IPS DF 6.9 (cell line): ENCODE data around the gene CDK3.
"Not testable (repeated sequence)": the region's sequence is repeated elsewhere in the genome, so short reads cannot be mapped to it uniquely, and the experiment has no call there.

ENCODE experiments used
- DNase-seq: peaks from one replicate; pipeline ENCODE4 v3.0.0-alpha.2; 2013; ENCODE audit warnings: low read depth, low spot score
- H3K27ac ChIP-seq: one replicate; pipeline ENCODE4 v1.5.1; 2013; ENCODE audit warnings: low read length, control low read depth
- H3K27me3 ChIP-seq: 2 replicates; pipeline ENCODE4 v1.6.1; 2013; ENCODE audit warnings: mild to moderate bottlenecking, low read length; ENCODE audit not compliant: control insufficient read depth, insufficient read depth
- H3K36me3 ChIP-seq: 2 replicates; pipeline ENCODE4 v1.6.1; 2013; ENCODE audit warnings: low read length; ENCODE audit not compliant: control insufficient read depth, insufficient read depth
- H3K4me1 ChIP-seq: 2 replicates; pipeline ENCODE4 v1.6.1; 2013; ENCODE audit warnings: low read length; ENCODE audit not compliant: control insufficient read depth, insufficient read depth
- H3K4me3 ChIP-seq: 2 replicates; pipeline ENCODE4 v1.5.1; 2013; ENCODE audit warnings: mild to moderate bottlenecking, low read length
- H3K9me3 ChIP-seq: 2 replicates; pipeline ENCODE4 v1.6.1; 2013; ENCODE audit warnings: low read length, inconsistent platforms; ENCODE audit not compliant: control insufficient read depth, insufficient read depth
- WGBS: extraction: QIAGEN DNeasy Blood & Tissue Kit; methylation state at CpG from one replicate; pipeline ENCODE4 v1.1.7; 2013; ENCODE audit warnings: mixed read lengths, missing lambda C conversion rate; ENCODE audit not compliant: insufficient read length, insufficient coverage; 5-methylcytosine and 5-hydroxymethylcytosine counted together

Gene CDK3

DNA sequence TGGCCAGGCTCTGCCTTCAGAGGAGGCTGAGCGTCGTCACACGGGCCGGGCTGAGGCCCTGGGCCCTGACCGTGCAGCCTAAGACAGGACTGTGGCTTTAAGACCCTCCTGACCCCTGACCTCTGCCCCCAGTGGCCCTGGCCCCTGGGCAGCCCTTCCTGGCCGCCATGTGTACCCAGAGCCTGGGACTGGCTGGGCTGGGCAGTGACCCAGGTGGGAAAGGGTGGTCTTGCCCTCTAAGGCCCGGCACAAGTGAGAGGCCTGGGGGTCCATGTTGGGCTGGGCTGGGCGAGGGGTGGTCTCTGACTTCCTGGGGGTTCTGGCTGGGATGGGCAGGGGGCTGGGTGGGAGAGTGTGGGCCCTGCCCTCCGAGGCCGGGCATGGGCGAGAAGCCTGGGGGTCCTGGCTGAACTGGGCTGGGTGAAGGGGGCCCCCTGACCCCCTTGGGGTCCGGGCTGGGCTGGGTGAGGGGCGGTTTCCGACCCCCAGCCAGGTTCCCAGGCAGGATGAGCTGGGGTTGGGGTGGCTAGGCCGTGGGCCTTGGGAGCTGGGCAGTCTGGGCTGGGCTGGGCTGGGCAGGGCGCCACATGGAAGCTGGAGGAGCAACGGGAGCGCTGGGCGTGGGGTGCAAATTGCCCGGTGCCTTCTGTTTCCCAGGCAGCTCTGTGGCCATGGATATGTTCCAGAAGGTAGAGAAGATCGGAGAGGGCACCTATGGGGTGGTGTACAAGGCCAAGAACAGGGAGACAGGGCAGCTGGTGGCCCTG, at the start of gene CDK3:
TSS of gene CDK3 (plus strand) at position 101 of the 767 bp plus-strand sequence. CDS start at position 672, 571 bp downstream.
- Histone ChIP-seq H3K4me3 (no peak within 1 kb of the TSS), H3K27me3 (no peaks in the 10 kb centered on the region), H3K36me3 (no peaks in the 10 kb centered on the region; the same call in 1 of the 2 replicates), H3K27ac (no peak within 1 kb of the TSS), H3K9me3 (no peaks in the 10 kb centered on the region), H3K4me1 (peaks cover 3% of the 10 kb centered on the region; the same call in 1 of the 2 replicates)
- no peak for DNase-seq
- WGBS: no CpG with 5 or more reads among the region's 21 CpGs

DNA sequence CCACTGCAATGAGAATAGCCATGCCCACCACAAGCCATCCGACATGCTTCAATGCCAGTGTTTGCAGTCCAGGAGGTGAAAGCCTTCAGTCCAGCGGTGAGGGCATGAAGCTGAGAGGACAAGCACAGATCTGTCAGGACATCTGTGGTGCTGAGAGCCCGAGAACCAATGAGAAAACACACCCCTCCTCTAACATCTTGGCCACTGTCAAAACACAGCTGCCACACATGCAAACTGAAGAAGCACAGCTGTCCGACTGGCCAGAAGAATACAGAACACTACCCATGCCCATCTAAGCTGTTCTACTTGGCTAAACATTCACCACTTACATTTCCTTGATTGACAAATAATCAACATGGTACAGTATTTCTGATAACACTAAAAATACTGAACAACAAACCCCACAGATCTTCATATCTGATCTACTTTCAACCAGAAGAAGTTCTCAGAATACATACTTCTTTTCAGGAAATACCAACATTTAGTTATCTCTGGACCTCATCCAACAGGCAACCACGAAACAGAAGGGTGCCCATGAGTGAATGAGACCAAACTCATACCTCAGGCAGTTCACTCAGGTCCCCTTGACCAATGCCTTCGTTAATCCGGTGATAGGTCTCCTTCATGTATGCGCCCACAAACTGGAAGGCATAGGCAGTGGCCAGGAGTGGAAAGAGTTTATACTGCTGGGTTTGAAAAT, 49.6 kb upstream of the CDK3 start:
- no peak for DNase-seq
- Histone ChIP-seq H3K9me3 (no peaks in the 10 kb centered on the region), H3K27me3 (no peaks in the 10 kb centered on the region), H3K4me3 (no peak overlapping the region), H3K27ac (no peak overlapping the region), H3K4me1 (no peaks in the 10 kb centered on the region), H3K36me3 (peaks cover 25% of the 10 kb centered on the region)
- no CpG with 5 or more reads among the region's 8 CpGs for WGBS

DNA sequence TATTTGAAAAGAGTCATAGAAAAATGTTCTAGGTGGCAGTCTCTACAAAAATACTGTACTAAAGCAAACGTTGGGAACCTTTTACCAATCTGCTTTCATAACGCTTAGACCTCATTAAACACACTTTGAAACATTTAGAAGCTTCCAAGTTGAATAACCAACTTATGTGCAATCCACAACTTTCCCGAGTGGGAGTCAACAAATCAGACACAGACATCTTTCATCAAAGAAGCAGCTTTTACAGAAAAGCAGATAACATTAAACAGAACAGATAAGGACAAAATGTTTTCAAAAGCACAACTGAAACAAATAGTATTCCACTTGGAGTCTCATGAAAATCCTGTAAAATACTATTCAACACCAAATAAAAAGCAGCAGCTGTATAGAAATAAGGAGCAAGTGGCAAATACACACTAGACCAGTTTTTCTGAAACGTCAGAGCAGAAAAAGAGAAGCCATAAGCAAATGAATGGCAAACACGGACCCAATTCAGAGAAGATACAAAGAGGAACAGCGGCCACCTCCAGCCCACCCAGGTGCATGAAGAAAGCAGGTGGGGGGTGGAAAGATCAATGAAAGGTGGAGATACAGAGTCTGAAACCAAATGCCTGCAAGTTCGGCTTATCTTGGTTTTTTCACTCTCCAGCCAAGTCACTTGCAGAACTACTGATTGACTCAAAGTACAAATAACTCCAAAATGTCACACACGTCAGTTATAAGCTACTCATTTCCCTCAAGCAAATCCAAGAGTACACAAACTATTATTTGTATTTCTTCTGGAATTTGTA, 41.4 kb upstream of the CDK3 start:
- Histone ChIP-seq H3K27me3 (0 out of 2 replicates have a peak, but pooled peaks cover 1% of the 10 kb centered on the region), H3K36me3 (no peaks in the 10 kb centered on the region; the same call in 1 of the 2 replicates), H3K27ac (no peak overlapping the region), H3K9me3 (no peaks in the 10 kb centered on the region), H3K4me3 (no peak overlapping the region), H3K4me1 (peaks cover 4% of the 10 kb centered on the region)
- WGBS: no CpG with 5 or more reads among the region's 8 CpGs
- no peak for DNase-seq

DNA sequence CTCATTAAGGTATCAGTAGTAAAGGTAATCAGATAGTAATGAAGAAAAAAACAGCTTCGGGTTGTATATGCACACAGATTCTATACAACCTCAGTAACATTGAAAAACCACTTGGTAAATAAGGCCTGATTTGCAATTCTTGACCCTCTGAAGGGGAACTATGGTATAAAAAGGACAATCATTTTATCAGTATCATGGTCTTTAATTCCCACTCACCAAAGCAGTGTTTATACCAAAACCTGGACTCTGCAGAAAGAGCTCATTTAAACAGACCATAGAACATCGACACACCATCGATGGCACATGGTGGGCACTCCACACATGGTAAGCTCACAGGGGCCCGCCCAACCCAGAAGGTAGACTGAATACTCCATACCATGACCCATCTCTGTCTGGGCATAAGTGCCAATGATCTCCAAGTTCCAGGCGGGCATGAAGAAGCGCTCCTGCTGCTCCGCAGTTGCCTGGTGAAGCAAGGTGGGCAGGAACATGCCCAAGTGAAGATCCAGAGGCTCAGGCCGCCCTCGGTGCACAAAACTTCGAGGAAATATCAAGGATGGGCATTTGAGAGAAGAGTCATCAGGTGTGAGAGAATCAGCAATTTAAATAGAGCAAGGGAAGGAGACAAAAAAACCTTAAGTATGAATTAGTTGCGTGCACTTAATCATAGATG, 40.7 kb upstream of the CDK3 start:
- Histone ChIP-seq H3K4me3 (no peak overlapping the region), H3K36me3 (no peaks in the 10 kb centered on the region; the same call in 1 of the 2 replicates), H3K27me3 (0 out of 2 replicates have a peak, but pooled peaks cover 1% of the 10 kb centered on the region), H3K9me3 (no peaks in the 10 kb centered on the region), H3K4me1 (peaks cover 4% of the 10 kb centered on the region), H3K27ac (no peak overlapping the region)
- WGBS: no CpG with 5 or more reads among the region's 11 CpGs
- DNase-seq: no peak

DNA sequence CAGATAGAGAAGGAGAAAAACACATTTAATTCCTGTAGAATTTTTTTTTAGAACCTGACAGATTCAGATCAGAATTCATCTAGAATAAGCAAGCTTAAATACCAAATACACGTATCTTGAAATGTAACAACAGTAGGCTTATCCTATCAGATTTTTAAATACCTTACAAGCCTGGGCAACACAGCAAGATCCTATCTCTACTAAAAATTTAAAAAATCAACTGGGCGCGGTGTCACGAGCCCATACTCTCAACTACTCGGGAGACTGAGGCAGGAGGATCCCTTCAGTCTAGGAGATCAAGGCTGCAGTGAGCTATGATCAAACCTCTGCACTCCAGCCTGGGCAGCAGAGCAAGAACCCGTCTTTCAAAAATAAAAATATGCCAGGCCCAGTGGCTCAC, 35.2 kb upstream of the CDK3 start:
- Histone ChIP-seq H3K27me3 (no peaks in the 10 kb centered on the region), H3K27ac (no peak overlapping the region), H3K9me3 (no peaks in the 10 kb centered on the region), H3K36me3 (no peaks in the 10 kb centered on the region), H3K4me1 (no peaks in the 10 kb centered on the region), H3K4me3 (no peak overlapping the region)
- no CpG with 5 or more reads among the region's 6 CpGs for WGBS
- DNase-seq: no peak

DNA sequence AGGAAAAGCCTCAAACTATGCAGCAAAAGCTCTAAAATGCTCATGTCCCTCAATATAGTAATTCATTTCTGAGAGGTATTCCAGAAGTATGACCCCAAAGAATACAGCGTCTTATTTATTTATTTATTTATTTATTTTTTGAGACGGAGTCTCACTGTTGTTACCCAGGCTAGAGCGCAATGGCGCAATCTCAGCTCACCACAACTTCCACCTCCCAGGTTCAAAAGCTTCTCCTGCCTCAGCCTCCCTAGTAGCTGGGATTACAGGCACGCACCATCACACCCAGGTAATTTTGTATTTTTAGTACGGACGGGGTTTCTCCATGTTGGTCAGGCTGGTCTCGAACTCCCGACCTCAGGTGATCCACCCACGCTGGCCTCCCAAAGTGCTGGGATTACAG, 31.6 kb upstream of the CDK3 start:
- WGBS: no CpG with 5 or more reads among the region's 10 CpGs
- DNase-seq, H3K36me3 ChIP-seq, H3K9me3 ChIP-seq, H3K4me1 ChIP-seq, H3K27ac ChIP-seq, H3K4me3 ChIP-seq, H3K27me3 ChIP-seq: not testable (repeated sequence)

DNA sequence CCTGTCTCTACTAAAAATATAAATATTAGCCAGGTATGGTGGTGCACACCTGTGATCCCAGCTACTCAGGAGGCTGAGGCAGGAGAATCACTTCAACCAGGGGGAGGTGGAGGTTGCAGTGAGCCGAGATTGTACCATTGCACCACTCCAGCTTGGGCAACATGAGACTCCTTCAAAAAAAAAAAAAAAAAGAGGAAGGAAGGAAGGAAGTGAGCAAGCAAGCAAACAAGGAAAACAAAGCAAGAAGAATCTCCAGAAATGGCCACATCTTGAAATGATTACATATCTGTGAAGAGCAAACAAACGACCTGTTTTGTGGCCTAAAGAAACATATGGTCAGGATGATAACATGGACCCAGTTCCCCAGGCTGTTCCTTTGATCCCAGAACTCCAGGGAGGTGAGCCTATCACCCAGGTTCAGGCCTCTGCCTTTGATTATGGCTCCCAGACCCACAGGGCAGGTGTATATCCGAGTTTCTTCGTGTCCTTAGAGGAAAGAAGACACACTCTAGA, 30.6 kb upstream of the CDK3 start:
- Histone ChIP-seq H3K4me3 (no peak overlapping the region), H3K27ac (no peak overlapping the region), H3K4me1 (no peaks in the 10 kb centered on the region), H3K36me3 (no peaks in the 10 kb centered on the region), H3K9me3 (no peaks in the 10 kb centered on the region), H3K27me3 (no peaks in the 10 kb centered on the region)
- WGBS: no CpG with 5 or more reads among the region's 4 CpGs
- no peak for DNase-seq

DNA sequence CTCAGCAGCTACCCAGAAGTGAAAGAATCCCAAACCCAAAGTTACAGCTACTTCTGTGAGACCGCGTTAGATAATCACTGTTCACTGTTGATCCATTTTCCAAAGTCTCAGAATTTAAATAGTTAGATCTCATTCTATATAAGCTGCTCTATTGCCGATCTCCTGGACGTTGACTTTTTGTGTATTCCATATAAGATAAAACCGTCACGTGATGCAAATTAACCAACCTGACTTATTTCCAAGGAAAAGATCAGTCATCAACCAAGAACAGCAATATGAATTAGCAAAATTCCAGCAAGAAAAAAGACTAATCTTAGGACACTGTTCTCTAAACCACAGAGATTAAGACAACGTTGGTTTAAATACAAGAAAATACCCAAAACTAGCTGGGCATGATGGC, 30.0 kb upstream of the CDK3 start:
- Histone ChIP-seq H3K4me1 (no peaks in the 10 kb centered on the region), H3K27me3 (no peaks in the 10 kb centered on the region), H3K4me3 (no peak overlapping the region), H3K36me3 (no peaks in the 10 kb centered on the region), H3K9me3 (no peaks in the 10 kb centered on the region), H3K27ac (no peak overlapping the region)
- no CpG with 5 or more reads among the region's 7 CpGs for WGBS
- no peak for DNase-seq

DNA sequence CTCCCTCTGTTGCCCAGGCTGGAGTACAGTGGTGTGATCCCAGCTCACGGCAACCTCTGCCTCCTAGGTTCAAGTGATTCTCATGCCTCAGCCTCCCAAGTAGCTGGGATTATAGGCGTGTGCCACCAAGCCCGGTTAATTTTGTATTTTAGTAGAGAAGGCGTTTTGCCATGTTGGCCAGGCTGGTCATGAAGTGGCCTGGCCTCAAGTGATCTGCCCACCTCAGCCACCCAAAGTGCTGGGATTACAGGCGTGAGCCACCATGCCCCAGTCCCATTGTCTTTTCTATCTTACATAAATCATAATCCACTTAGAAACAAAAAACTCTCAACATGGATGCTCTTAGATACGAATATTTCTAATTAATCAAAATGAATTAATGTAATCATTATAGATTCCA, 25.5 kb upstream of the CDK3 start:
- DNase-seq, H3K27ac ChIP-seq, H3K36me3 ChIP-seq, H3K27me3 ChIP-seq, H3K4me1 ChIP-seq, H3K9me3 ChIP-seq, H3K4me3 ChIP-seq: not testable (repeated sequence)
- WGBS: 100% methylated on average over 1 of the region's 6 CpGs

DNA sequence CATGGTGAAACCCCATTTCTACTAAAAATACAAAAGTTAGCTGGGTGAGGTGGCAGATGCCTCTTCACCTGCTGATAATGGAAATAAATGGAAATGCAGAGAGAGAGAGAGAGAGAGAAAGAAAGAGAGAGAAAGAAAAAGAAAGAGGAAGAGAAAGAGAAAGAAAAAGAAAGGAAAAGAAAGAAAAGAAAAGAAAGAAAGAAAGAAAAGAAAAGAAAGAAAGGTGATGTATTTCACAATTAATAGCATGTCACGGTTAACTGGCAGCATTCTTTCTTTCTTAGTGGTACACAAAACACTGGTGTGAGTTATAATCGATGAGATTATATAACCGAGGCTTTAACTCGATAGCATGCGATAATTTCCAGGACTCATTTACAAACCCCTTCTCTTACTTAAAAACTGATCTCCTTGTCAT, 24.9 kb upstream of the CDK3 start:
- H3K27ac ChIP-seq: no peak overlapping the region
- no peaks in the 10 kb centered on the region for H3K36me3 ChIP-seq
- no peaks in the 10 kb centered on the region for H3K9me3 ChIP-seq
- no peak overlapping the region for H3K4me3 ChIP-seq
- no CpG with 5 or more reads among the region's 5 CpGs for WGBS
- H3K4me1 ChIP-seq: no peaks in the 10 kb centered on the region
- H3K27me3 ChIP-seq: no peaks in the 10 kb centered on the region
- DNase-seq: no peak
